ENCODE results near the gene CASP2. TPM values are rescaled to one million over a fixed set of nuclear protein-coding genes. Genes with fewer than 3 reads are reported as not detected.

CASP2 gene
- total RNA-seq, 1 experiment from 2014 or later: 62.0 TPM

GRCh38 chr7:143315776-143316175, 27.6 kb downstream of the CASP2 start, which contains the start of gene CLCN1:
Gene CLCN1 (plus strand): TSS chr7:143316111. CDS start chr7:143316213, 102 bp downstream.
- no peak within 1 kb of the TSS for H3K4me3 Mint-ChIP-seq (ENCODE audit: unreplicated experiment)
- no peaks in the 10 kb centered on the region for H3K9me3 ChIP-seq
- no peaks in the 10 kb centered on the region for H3K36me3 ChIP-seq (ENCODE audit: control insufficient read depth, insufficient read depth, low read length)
- peak within 1 kb of the TSS; percentile 54 for H3K27ac Mint-ChIP-seq (ENCODE audit: unreplicated experiment)
- no TSS peak for BruUV-seq (replicated peaks)
- intact Hi-C loops (cut with micrococcal nuclease; ENCODE audit: unreplicated experiment): no loop called here
- no peak for DNase-seq
- CTCF ChIA-PET: no interaction called here
- peaks cover 14% of the 10 kb centered on the region for H3K4me1 ChIP-seq
- POLR2A ChIA-PET: no interaction called here
- H3K9me3 Mint-ChIP-seq (ENCODE audit: unreplicated experiment): no peaks in the 10 kb centered on the region
- no peak for TF ChIP-seq CTCF (IDR thresholded peaks at IDR 0.05; ENCODE audit: insufficient read depth in 1 of 2, low read depth in 1 of 2, low read length in 1 of 2, severe bottlenecking in 1 of 2, unreplicated experiment in 1 of 2)
- H3K27me3 ChIP-seq (replicated peaks; ENCODE audit: control insufficient read depth, insufficient read depth, low read length): no peaks in the 10 kb centered on the region
- peaks cover 23% of the 10 kb centered on the region for H3K4me1 Mint-ChIP-seq (ENCODE audit: low read depth, unreplicated experiment)
- H3K4me3 ChIP-seq (ENCODE audit: low read depth, low read length): no peak within 1 kb of the TSS
- H3K27me3 Mint-ChIP-seq (ENCODE audit: insufficient read depth, unreplicated experiment): no peaks in the 10 kb centered on the region
- no peaks in the 10 kb centered on the region for H3K36me3 Mint-ChIP-seq (ENCODE audit: insufficient read depth, unreplicated experiment)

- no TSS peak for BruUV-seq (replicated peaks)
- Mint-ChIP-seq H3K27ac (ENCODE audit: unreplicated experiment) (peak overlapping the region; percentile 54), H3K4me1 (ENCODE audit: low read depth, unreplicated experiment) (peaks cover 23% of the 10 kb centered on the region), H3K4me3 (ENCODE audit: unreplicated experiment) (no peak overlapping the region), H3K27me3 (ENCODE audit: insufficient read depth, unreplicated experiment) (no peaks in the 10 kb centered on the region), H3K36me3 (ENCODE audit: insufficient read depth, unreplicated experiment) (no peaks in the 10 kb centered on the region), H3K9me3 (ENCODE audit: unreplicated experiment) (no peaks in the 10 kb centered on the region)
- H3K36me3 ChIP-seq (ENCODE audit: control insufficient read depth, insufficient read depth, low read length): no peaks in the 10 kb centered on the region
- intact Hi-C loops (cut with micrococcal nuclease; ENCODE audit: unreplicated experiment): no loop called here
- H3K27me3 ChIP-seq (replicated peaks; ENCODE audit: control insufficient read depth, insufficient read depth, low read length): no peaks in the 10 kb centered on the region
- POLR2A ChIA-PET: interaction anchor here (0.5 to 0.6 kb wide), 2 partner anchors 34 to 95 kb away, joined by 3 read pairs; partner anchors contain the start of gene TAS2R40
- no peak for TF ChIP-seq CTCF (IDR thresholded peaks at IDR 0.05; ENCODE audit: insufficient read depth in 1 of 2, low read depth in 1 of 2, low read length in 1 of 2, severe bottlenecking in 1 of 2, unreplicated experiment in 1 of 2)
- no peak for DNase-seq
- H3K9me3 ChIP-seq: no peaks in the 10 kb centered on the region
- H3K4me3 ChIP-seq (ENCODE audit: low read depth, low read length): no peak overlapping the region
- CTCF ChIA-PET: no interaction called here
- peaks cover 14% of the 10 kb centered on the region for H3K4me1 ChIP-seq
Measured at GRCh38 chr7:143316492-143316891, 28.3 kb downstream of the CASP2 start.

DNA sequence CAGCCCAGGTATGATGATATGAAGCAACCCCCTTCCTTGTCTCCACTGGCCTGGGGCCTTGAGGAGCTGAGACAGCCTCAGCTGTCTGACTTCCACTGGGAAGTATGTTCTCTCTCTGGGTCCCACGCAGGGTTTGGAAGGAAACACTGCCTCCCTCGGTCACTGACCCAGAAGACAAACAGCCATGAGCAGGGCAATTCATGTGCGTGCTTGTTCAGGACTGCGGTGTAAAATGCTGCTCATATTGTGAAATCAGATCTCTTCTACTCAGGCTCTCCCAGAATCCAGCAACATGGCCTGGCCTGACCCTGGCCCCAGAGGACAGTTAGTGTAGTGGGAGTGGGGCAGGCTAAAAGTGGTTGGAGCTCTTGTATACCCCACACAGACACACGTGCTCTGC, 30.5 kb downstream of the CASP2 start:
- H3K9me3 Mint-ChIP-seq (ENCODE audit: unreplicated experiment): no peaks in the 10 kb centered on the region
- no peaks in the 10 kb centered on the region for H3K36me3 Mint-ChIP-seq (ENCODE audit: insufficient read depth, unreplicated experiment)
- POLR2A ChIA-PET: interaction anchor here (0.9 kb wide), 1 partner anchor 55 kb away, joined by 3 read pairs; the partner anchor contains the start of gene GSTK1
- H3K27me3 Mint-ChIP-seq (ENCODE audit: insufficient read depth, unreplicated experiment): no peaks in the 10 kb centered on the region
- no peaks in the 10 kb centered on the region for H3K9me3 ChIP-seq
- no peak for TF ChIP-seq CTCF (IDR thresholded peaks at IDR 0.05; ENCODE audit: insufficient read depth in 1 of 2, low read depth in 1 of 2, low read length in 1 of 2, severe bottlenecking in 1 of 2, unreplicated experiment in 1 of 2)
- CTCF ChIA-PET: no interaction called here
- no peak overlapping the region for H3K4me3 Mint-ChIP-seq (ENCODE audit: unreplicated experiment)
- no peaks in the 10 kb centered on the region for H3K27me3 ChIP-seq (replicated peaks; ENCODE audit: control insufficient read depth, insufficient read depth, low read length)
- intact Hi-C loops (cut with micrococcal nuclease; ENCODE audit: unreplicated experiment): no loop called here
- H3K27ac Mint-ChIP-seq (ENCODE audit: unreplicated experiment): no peak overlapping the region
- H3K4me1 ChIP-seq: peaks cover 14% of the 10 kb centered on the region
- no peaks in the 10 kb centered on the region; the same call in 1 of the 2 replicates for H3K36me3 ChIP-seq (ENCODE audit: control insufficient read depth, insufficient read depth, low read length)
- no peak overlapping the region for H3K4me3 ChIP-seq (ENCODE audit: low read depth, low read length)
- peak in 1 of 2 experiments; percentile 24 for DNase-seq
- no TSS peak for BruUV-seq (replicated peaks)
- peaks cover 23% of the 10 kb centered on the region for H3K4me1 Mint-ChIP-seq (ENCODE audit: low read depth, unreplicated experiment)

All from Caco-2 (cell line).